GM12892 (cell line): ENCODE data around the gene PPA1.

Experiments
- POLR2A ChIP-seq: IDR thresholded peaks from 2 replicates; pipeline ENCODE4 v1.6.1; 2011; ENCODE audit warnings: low read depth, low read length, control low read depth
- POLR2AphosphoS5 ChIP-seq: IDR thresholded peaks from 2 replicates; pipeline ENCODE4 v1.6.1; 2011; ENCODE audit warnings: low read depth, low read length, control low read depth
- TAF1 ChIP-seq: IDR thresholded peaks from 2 replicates; pipeline ENCODE4 v1.6.1; 2011; ENCODE audit warnings: low read depth, mild to moderate bottlenecking, control low read depth, low read length, borderline replicate concordance

DNA sequence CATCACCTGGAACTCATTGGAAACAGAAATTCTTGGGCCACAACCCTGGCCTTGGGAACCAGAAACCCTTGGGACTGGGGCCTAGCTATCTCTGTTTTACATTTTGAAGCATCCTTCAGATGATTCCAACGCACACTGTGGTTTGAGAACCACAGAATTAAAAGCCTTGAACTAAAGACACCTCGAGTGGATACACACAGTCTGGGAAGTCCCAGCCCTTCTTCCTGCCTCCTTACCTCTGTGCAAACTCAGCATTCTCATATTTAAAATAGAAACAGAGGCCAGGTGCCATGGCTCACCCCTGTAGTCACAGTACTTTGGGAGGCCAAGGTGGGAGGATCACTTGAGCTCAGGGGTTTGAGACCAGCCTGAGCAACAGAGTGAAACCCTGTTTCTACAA lies 37.7 kb upstream of the PPA1 start:
- TF ChIP-seq POLR2A = no peak
- no peak for TF ChIP-seq TAF1
- TF ChIP-seq POLR2AphosphoS5 = no peak
